Measurements from ENCODE around the gene SH2B3. TPM values are rescaled to one million over a fixed set of nuclear protein-coding genes. Genes with fewer than 3 reads are reported as not detected.

Gene SH2B3
- total RNA-seq (10 to 100 TPM; 18.5 to 71.4 (median 29.8) TPM), polyA plus RNA-seq (1 to 10 TPM; 3.5 to 7.8 TPM), total RNA-seq (90.6 reads per million, percentile 83 among the genes with 10 or more reads in this experiment)

DNA sequence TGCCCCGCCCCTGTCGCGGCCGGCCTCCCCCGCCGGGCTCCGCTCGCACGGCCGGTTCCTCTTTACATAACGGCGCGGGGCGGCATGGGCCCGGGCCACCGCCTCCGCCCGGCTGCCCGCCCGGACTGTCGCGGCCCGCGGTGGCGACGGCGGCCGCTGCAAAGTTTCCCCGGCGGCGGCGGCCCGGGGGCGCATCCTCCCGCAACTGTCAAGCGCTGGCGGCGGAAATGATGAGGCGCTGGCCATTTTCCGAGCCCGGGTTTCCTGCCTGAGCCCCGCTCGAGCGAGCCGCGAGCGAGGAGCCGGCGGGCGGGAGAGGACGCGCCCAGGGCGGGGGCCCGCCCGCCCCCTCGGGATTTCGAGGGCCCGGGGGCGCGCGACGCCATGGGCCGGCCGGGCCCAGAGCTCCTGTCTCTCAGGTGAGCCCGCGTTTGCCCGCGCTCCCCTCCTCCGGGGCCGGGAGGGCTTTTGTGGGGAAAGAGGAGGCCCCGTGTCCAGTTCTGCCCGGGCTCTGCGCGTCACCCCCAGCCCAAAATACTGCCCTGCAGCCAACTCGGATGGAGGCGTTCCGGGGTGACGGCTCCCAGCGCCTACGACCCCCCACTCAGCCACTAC is at the start of gene SH2B3:
SH2B3 (plus strand) TSS at position 65 of the 615 bp plus-strand sequence. CDS start 12,223 bp downstream, outside the sequence.
- DNase-seq = peak in 6 of 9 donors; percentile 79 to 91 (median 88)
- intact Hi-C loops (cut with micrococcal nuclease) = loop anchor here (1.0 to 10.0 kb wide), 10 partner anchors 24 to 823 kb away; partner anchors contain the start of genes ACAD10 (in 1 of the 2), ATXN2 (in 1 of the 2), BRAP (in 1 of the 2) and PHETA1 (in 1 of the 2)
- Histone ChIP-seq H3K27me3 (ENCODE audit: control insufficient read depth in 2 of 2, insufficient read depth in 2 of 2, low read length in 2 of 2) (no peaks in the 10 kb centered on the region), H3K9me3 (ENCODE audit: control insufficient read depth in 2 of 3, low read length in 3 of 3) (no peaks in the 10 kb centered on the region), H3K4me3 (ENCODE audit: low read length) (peak within 1 kb of the TSS; percentile 79), H3K27ac (ENCODE audit: low read depth, low read length) (peak within 1 kb of the TSS; percentile 97), H3K4me1 (ENCODE audit: control insufficient read depth in 2 of 2, insufficient read depth in 2 of 2, low read length in 2 of 2) (peaks cover 57 to 60% of the 10 kb centered on the region in 2 donors), H3K36me3 (ENCODE audit: control insufficient read depth in 2 of 3, insufficient read depth in 3 of 3, low read length in 3 of 3) (peaks cover 0 to 5% (median 0%) of the 10 kb centered on the region in 3 experiments)
- Mint-ChIP-seq H3K4me1 (peaks cover 34 to 70% (median 54%) of the 10 kb centered on the region in 7 donors), H3K27me3 (no peaks in the 10 kb centered on the region), H3K27ac (peak within 1 kb of the TSS; percentile 79 to 96 (median 90)), H3K9me3 (no peaks in the 10 kb centered on the region), H3K4me3 (peak within 1 kb of the TSS; percentile 78 to 96 (median 91)), H3K36me3 (peaks cover 0 to 6% (median 0%) of the 10 kb centered on the region in 5 donors)
- CTCF ChIA-PET = interaction anchor here (13.9 kb wide), 1 partner anchor 41 kb away, joined by 462 read pairs; no protein-coding TSS in a partner anchor
- POLR2A ChIA-PET = interaction anchor here (1.2 to 13.2 kb wide), 4 partner anchors 22 to 46 kb away, joined by 3 to 127 read pairs (median 48); no protein-coding TSS in a partner anchor
- ATAC-seq = peak; percentile 39

DNA sequence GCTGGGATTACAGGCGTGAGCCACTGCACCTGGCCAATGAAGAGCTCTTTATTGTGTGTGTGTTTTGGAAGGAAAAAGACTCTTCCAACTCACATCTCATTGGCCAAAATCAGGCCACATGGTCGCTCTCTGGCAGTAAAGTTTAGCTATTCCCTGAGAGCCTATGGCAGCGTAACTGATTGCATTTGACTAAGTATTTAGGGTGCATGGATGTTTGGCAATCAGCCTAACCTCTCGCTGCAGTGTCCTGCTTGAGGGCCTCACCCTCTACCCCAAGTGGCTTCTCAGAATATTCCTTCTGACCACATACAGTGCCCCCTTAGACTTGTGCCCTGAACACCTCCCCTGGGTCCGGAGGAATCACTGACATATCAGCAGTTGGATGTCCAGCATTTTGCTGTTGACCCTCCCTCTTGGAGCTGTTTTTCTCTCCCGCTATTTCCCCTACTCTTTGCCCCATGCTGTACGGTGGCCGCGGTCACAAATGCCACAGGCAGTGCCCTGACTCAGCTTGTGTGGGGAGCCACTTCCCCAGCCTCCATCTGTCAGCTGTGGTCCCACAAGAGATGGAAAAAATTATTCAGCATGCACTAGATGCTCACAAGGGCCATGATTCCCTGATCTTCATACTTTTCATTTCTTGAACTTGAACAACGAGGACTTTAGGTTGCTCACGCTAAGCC is 46.4 kb upstream of the SH2B3 start:
- Histone ChIP-seq H3K4me1 (ENCODE audit: control insufficient read depth in 2 of 2, insufficient read depth in 2 of 2, low read length in 2 of 2) (no peaks in the 10 kb centered on the region), H3K36me3 (ENCODE audit: control insufficient read depth in 2 of 3, insufficient read depth in 3 of 3, low read length in 3 of 3) (no peaks in the 10 kb centered on the region), H3K27me3 (ENCODE audit: control insufficient read depth in 2 of 2, insufficient read depth in 2 of 2, low read length in 2 of 2) (no peaks in the 10 kb centered on the region), H3K4me3 (ENCODE audit: low read length) (no peak overlapping the region), H3K9me3 (ENCODE audit: control insufficient read depth in 2 of 3, low read length in 3 of 3) (no peaks in the 10 kb centered on the region), H3K27ac (ENCODE audit: low read depth, low read length) (no peak overlapping the region)
- POLR2A ChIA-PET = no interaction called here
- DNase-seq (peak in 1 of 9 donors; percentile 63), ATAC-seq (peak; percentile 69)
- Mint-ChIP-seq H3K27me3 (peaks cover 0 to 11% (median 0%) of the 10 kb centered on the region in 5 donors), H3K4me3 (peak overlapping the region in 1 of 10 donors; percentile 12), H3K9me3 (no peaks in the 10 kb centered on the region), H3K4me1 (peaks cover 0 to 13% (median 6%) of the 10 kb centered on the region in 7 donors), H3K36me3 (peaks cover 0 to 5% (median 0%) of the 10 kb centered on the region in 5 donors), H3K27ac (peak overlapping the region in 2 of 9 donors; percentile 10 to 45)
- CTCF ChIA-PET = no interaction called here
- intact Hi-C loops (cut with micrococcal nuclease) = no loop called here

DNA sequence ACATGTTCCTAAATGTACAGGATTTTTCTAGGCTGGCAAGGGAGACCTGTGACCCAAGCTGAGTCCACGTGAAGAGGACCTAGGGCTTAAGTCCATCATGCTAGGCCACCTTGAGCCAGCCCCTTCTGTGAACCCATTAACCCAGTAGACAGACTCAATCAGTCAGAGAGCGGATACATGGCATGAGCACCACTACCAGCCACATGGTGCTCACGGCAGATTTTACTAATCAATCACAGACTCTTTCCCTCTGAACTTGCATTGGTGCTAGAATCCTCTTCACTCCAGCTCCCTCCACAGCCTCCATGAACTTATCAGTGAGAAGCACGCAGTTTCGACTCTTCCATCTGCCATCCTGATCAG is 45.8 kb upstream of the SH2B3 start:
- ChIA-PET CTCF (interaction anchor here (1.0 kb wide), 1 partner anchor 92 kb away, joined by 3 read pairs; no protein-coding TSS in a partner anchor), POLR2A (no interaction called here)
- no peak overlapping the region for H3K4me3 ChIP-seq (ENCODE audit: low read length)
- ATAC-seq = no peak
- peaks cover 0 to 5% (median 0%) of the 10 kb centered on the region in 5 donors for H3K36me3 Mint-ChIP-seq
- DNase-seq = no peak
- H3K9me3 Mint-ChIP-seq = no peaks in the 10 kb centered on the region
- peaks cover 0 to 11% (median 0%) of the 10 kb centered on the region in 5 donors for H3K27me3 Mint-ChIP-seq
- no peaks in the 10 kb centered on the region for H3K9me3 ChIP-seq (ENCODE audit: control insufficient read depth in 2 of 3, low read length in 3 of 3)
- peak overlapping the region in 2 of 9 donors; percentile 10 to 45 for H3K27ac Mint-ChIP-seq
- H3K36me3 ChIP-seq (ENCODE audit: control insufficient read depth in 2 of 3, insufficient read depth in 3 of 3, low read length in 3 of 3) = no peaks in the 10 kb centered on the region
- H3K27me3 ChIP-seq (ENCODE audit: control insufficient read depth in 2 of 2, insufficient read depth in 2 of 2, low read length in 2 of 2) = no peaks in the 10 kb centered on the region
- H3K4me3 Mint-ChIP-seq = peak overlapping the region in 1 of 10 donors; percentile 12
- peaks cover 0 to 13% (median 6%) of the 10 kb centered on the region in 7 donors for H3K4me1 Mint-ChIP-seq
- no peaks in the 10 kb centered on the region for H3K4me1 ChIP-seq (ENCODE audit: control insufficient read depth in 2 of 2, insufficient read depth in 2 of 2, low read length in 2 of 2)
- no peak overlapping the region for H3K27ac ChIP-seq (ENCODE audit: low read depth, low read length)
- intact Hi-C loops (cut with micrococcal nuclease) = no loop called here

DNA sequence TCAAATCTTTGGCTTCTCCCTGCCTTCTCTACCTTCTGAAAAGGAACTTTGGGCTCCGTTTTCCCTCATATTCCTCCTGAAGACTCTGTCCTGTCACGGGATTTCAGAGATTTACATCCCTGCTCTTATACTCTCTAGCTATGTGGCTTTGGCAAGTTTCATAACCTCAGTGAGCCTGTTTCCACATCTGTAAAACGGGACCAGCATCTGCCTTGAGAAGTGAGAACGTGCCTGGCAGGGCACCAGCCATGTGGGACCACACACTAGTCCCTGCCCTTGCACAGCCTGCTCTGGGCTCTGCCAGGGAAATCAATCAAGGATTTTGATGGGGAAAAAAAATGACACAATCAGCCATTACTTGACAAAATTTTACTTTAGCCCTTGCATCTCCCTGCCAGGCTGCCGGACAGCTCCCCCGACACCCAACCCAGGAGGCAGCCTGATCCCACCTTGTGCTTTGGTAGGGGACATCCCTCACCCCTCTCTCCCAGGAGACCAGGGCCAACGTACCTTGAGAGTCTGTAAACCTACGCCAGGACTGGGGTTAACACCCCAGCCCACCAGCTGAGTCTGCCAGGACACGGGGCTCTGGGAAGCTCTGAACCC is 45.3 kb upstream of the SH2B3 start:
- CTCF ChIA-PET = interaction anchor here (1.0 kb wide), 1 partner anchor 91 kb away, joined by 3 read pairs; no protein-coding TSS in a partner anchor
- ATAC-seq (no peak), DNase-seq (no peak)
- no peaks in the 10 kb centered on the region for H3K36me3 ChIP-seq (ENCODE audit: control insufficient read depth in 2 of 3, insufficient read depth in 3 of 3, low read length in 3 of 3)
- no peaks in the 10 kb centered on the region for H3K27me3 ChIP-seq (ENCODE audit: control insufficient read depth in 2 of 2, insufficient read depth in 2 of 2, low read length in 2 of 2)
- H3K9me3 ChIP-seq (ENCODE audit: control insufficient read depth in 2 of 3, low read length in 3 of 3) = no peaks in the 10 kb centered on the region
- peaks cover 0 to 11% (median 0%) of the 10 kb centered on the region in 5 donors for H3K27me3 Mint-ChIP-seq
- H3K27ac Mint-ChIP-seq = peak overlapping the region in 1 of 9 donors; percentile 45
- intact Hi-C loops (cut with micrococcal nuclease) = no loop called here
- POLR2A ChIA-PET = no interaction called here
- no peaks in the 10 kb centered on the region for H3K4me1 ChIP-seq (ENCODE audit: control insufficient read depth in 2 of 2, insufficient read depth in 2 of 2, low read length in 2 of 2)
- no peak overlapping the region for H3K4me3 Mint-ChIP-seq
- no peak overlapping the region for H3K27ac ChIP-seq (ENCODE audit: low read depth, low read length)
- H3K4me1 Mint-ChIP-seq = peaks cover 0 to 13% (median 6%) of the 10 kb centered on the region in 7 donors
- no peaks in the 10 kb centered on the region for H3K9me3 Mint-ChIP-seq
- peaks cover 0 to 5% (median 0%) of the 10 kb centered on the region in 5 donors for H3K36me3 Mint-ChIP-seq
- no peak overlapping the region for H3K4me3 ChIP-seq (ENCODE audit: low read length)

DNA sequence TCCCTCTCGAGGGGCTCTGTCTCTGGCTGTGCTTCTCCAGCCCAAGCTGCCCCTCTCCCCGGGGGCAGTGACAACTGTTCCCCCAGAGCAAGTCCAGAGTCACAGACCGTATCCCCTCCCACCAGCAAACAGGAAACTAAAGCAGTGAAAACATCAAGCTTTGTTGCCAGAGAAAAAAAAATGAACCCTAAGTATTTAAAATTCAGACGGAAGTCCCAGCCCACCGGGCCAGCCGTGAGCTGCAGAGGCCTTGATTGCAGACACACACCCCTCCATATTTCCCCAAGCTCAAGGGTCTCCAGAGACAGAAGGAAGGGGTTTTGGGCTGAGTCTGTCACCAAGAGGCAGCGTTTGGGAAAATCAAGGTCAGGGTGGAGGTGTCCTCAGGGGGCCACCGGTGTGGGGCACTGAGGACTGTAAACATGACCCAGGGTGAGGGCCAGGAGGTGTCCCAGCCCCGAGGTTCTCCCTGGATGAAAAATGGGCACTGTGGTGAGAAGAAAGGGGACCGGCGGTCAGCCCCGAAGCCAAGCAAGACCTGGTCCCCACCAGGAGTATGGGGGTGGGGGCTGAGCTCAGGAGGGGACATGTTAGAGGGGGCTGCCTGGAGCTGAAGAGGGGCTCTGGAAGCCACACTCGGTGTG is 44.5 kb upstream of the SH2B3 start:
- no peaks in the 10 kb centered on the region for H3K36me3 ChIP-seq (ENCODE audit: control insufficient read depth in 2 of 3, insufficient read depth in 3 of 3, low read length in 3 of 3)
- POLR2A ChIA-PET = no interaction called here
- Mint-ChIP-seq H3K9me3 (no peaks in the 10 kb centered on the region), H3K27ac (peak overlapping the region in 1 of 9 donors; percentile 36), H3K36me3 (peaks cover 0 to 7% (median 0%) of the 10 kb centered on the region in 5 donors), H3K4me1 (peaks cover 0 to 13% (median 8%) of the 10 kb centered on the region in 7 donors), H3K4me3 (no peak overlapping the region), H3K27me3 (peaks cover 0 to 11% (median 0%) of the 10 kb centered on the region in 5 donors)
- no peak for DNase-seq
- no peaks in the 10 kb centered on the region for H3K27me3 ChIP-seq (ENCODE audit: control insufficient read depth in 2 of 2, insufficient read depth in 2 of 2, low read length in 2 of 2)
- H3K27ac ChIP-seq (ENCODE audit: low read depth, low read length) = no peak overlapping the region
- CTCF ChIA-PET = no interaction called here
- no peak for ATAC-seq
- no peaks in the 10 kb centered on the region for H3K4me1 ChIP-seq (ENCODE audit: control insufficient read depth in 2 of 2, insufficient read depth in 2 of 2, low read length in 2 of 2)
- H3K9me3 ChIP-seq (ENCODE audit: control insufficient read depth in 2 of 3, low read length in 3 of 3) = no peaks in the 10 kb centered on the region
- no peak overlapping the region for H3K4me3 ChIP-seq (ENCODE audit: low read length)
- intact Hi-C loops (cut with micrococcal nuclease) = no loop called here
